Measurements from ENCODE around the gene PLEKHA4. TPM values are rescaled to one million over a fixed set of nuclear protein-coding genes. Genes with fewer than 3 reads are reported as not detected.

The PLEKHA4 gene
- total RNA-seq, 1 experiment from 2014 or later: not detected

GRCh38 chr19:48821633-48822032, 46.8 kb downstream of the PLEKHA4 start:
- Histone ChIP-seq H3K9me2 (replicated peaks; ENCODE audit: insufficient read depth, low read length) (no peaks in the 10 kb centered on the region; the same call in 1 of the 2 replicates), H3K27ac (ENCODE audit: low read length) (no peak overlapping the region), H3K4me3 (ENCODE audit: low read length) (no peak overlapping the region), H4K20me1 (ENCODE audit: insufficient read depth, low read depth, low read length) (no peaks in the 10 kb centered on the region), H3K9ac (ENCODE audit: low read length) (no peak overlapping the region), H3K79me2 (ENCODE audit: low read length) (no peaks in the 10 kb centered on the region), H3K27me3 (ENCODE audit: low read length) (no peaks in the 10 kb centered on the region), H2AFZ (ENCODE audit: low read length) (no peak overlapping the region), H3K4me2 (ENCODE audit: low read depth, low read length, poor library complexity, severe bottlenecking) (no peak overlapping the region), H3K36me3 (ENCODE audit: insufficient read depth, low read length) (no peaks in the 10 kb centered on the region), H3K9me3 (ENCODE audit: low read length) (no peaks in the 10 kb centered on the region; the same call in 1 of the 2 replicates), H3K4me1 (ENCODE audit: low read length) (no peaks in the 10 kb centered on the region)
- DNase-seq: no peak

DNA sequence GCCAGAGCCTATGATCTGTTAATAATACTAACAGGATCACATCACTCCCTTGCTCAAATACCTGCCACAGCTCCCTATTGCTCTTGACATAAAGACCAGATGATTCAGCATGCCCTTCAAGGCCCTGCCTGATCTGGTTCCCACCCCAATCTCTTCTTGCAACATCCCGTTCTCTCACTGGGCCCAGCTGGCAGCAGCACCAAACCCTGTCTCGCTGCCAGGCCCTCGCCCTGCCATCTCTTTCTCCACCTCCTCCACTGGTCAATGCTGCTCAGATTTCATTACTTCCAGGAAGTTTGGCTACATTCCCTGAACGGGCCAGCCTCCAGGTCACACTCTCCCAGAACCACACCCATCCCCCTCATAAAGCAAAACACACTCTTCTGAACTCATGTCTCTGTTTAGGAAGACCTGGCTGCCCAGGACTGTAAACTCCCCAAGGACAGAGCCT, 49.0 kb downstream of the PLEKHA4 start:
- Histone ChIP-seq H3K36me3 (ENCODE audit: insufficient read depth, low read length) (no peaks in the 10 kb centered on the region), H4K20me1 (ENCODE audit: insufficient read depth, low read depth, low read length) (no peaks in the 10 kb centered on the region), H2AFZ (ENCODE audit: low read length) (no peak overlapping the region), H3K27ac (ENCODE audit: low read length) (no peak overlapping the region), H3K4me2 (ENCODE audit: low read depth, low read length, poor library complexity, severe bottlenecking) (no peak overlapping the region), H3K9me2 (replicated peaks; ENCODE audit: insufficient read depth, low read length) (no peaks in the 10 kb centered on the region; the same call in 1 of the 2 replicates), H3K79me2 (ENCODE audit: low read length) (no peaks in the 10 kb centered on the region), H3K4me1 (ENCODE audit: low read length) (no peaks in the 10 kb centered on the region), H3K27me3 (ENCODE audit: low read length) (no peaks in the 10 kb centered on the region), H3K4me3 (ENCODE audit: low read length) (no peak overlapping the region), H3K9me3 (ENCODE audit: low read length) (no peaks in the 10 kb centered on the region; the same call in 1 of the 2 replicates), H3K9ac (ENCODE audit: low read length) (no peak overlapping the region)
- DNase-seq: no peak

GRCh38 chr19:48818234-48818820, 50.1 kb downstream of the PLEKHA4 start:
- H3K27ac ChIP-seq (ENCODE audit: low read length): no peak overlapping the region
- H3K36me3 ChIP-seq (ENCODE audit: insufficient read depth, low read length): no peaks in the 10 kb centered on the region
- H3K9me2 ChIP-seq (replicated peaks; ENCODE audit: insufficient read depth, low read length): no peaks in the 10 kb centered on the region; the same call in 1 of the 2 replicates
- no peak overlapping the region for H3K4me3 ChIP-seq (ENCODE audit: low read length)
- no peaks in the 10 kb centered on the region for H3K4me1 ChIP-seq (ENCODE audit: low read length)
- H3K4me2 ChIP-seq (ENCODE audit: low read depth, low read length, poor library complexity, severe bottlenecking): no peak overlapping the region
- no peak for DNase-seq
- no peaks in the 10 kb centered on the region; the same call in 1 of the 2 replicates for H3K9me3 ChIP-seq (ENCODE audit: low read length)
- H4K20me1 ChIP-seq (ENCODE audit: insufficient read depth, low read depth, low read length): no peaks in the 10 kb centered on the region
- no peak overlapping the region for H3K9ac ChIP-seq (ENCODE audit: low read length)
- H3K79me2 ChIP-seq (ENCODE audit: low read length): no peaks in the 10 kb centered on the region
- no peaks in the 10 kb centered on the region for H3K27me3 ChIP-seq (ENCODE audit: low read length)
- H2AFZ ChIP-seq (ENCODE audit: low read length): no peak overlapping the region

GRCh38 chr19:48817585-48818124, 50.8 kb downstream of the PLEKHA4 start:
- Histone ChIP-seq H3K4me1 (ENCODE audit: low read length) (peaks cover 2% of the 10 kb centered on the region), H3K79me2 (ENCODE audit: low read length) (no peaks in the 10 kb centered on the region), H3K9me3 (ENCODE audit: low read length) (no peaks in the 10 kb centered on the region; the same call in 1 of the 2 replicates), H3K9me2 (replicated peaks; ENCODE audit: insufficient read depth, low read length) (no peaks in the 10 kb centered on the region; the same call in 1 of the 2 replicates), H4K20me1 (ENCODE audit: insufficient read depth, low read depth, low read length) (no peaks in the 10 kb centered on the region), H3K36me3 (ENCODE audit: insufficient read depth, low read length) (no peaks in the 10 kb centered on the region), H2AFZ (ENCODE audit: low read length) (no peak overlapping the region), H3K27ac (ENCODE audit: low read length) (no peak overlapping the region), H3K9ac (ENCODE audit: low read length) (no peak overlapping the region), H3K4me2 (ENCODE audit: low read depth, low read length, poor library complexity, severe bottlenecking) (no peak overlapping the region), H3K4me3 (ENCODE audit: low read length) (no peak overlapping the region), H3K27me3 (ENCODE audit: low read length) (no peaks in the 10 kb centered on the region)
- DNase-seq: no peak

- Histone ChIP-seq H3K9ac (ENCODE audit: low read length) (no peak overlapping the region), H3K36me3 (ENCODE audit: insufficient read depth, low read length) (no peaks in the 10 kb centered on the region), H2AFZ (ENCODE audit: low read length) (no peak overlapping the region), H4K20me1 (ENCODE audit: insufficient read depth, low read depth, low read length) (no peaks in the 10 kb centered on the region), H3K4me3 (ENCODE audit: low read length) (no peak overlapping the region), H3K9me2 (replicated peaks; ENCODE audit: insufficient read depth, low read length) (no peaks in the 10 kb centered on the region), H3K79me2 (ENCODE audit: low read length) (no peaks in the 10 kb centered on the region), H3K27ac (ENCODE audit: low read length) (no peak overlapping the region), H3K4me1 (ENCODE audit: low read length) (peaks cover 12% of the 10 kb centered on the region), H3K27me3 (ENCODE audit: low read length) (no peaks in the 10 kb centered on the region), H3K9me3 (ENCODE audit: low read length) (no peaks in the 10 kb centered on the region), H3K4me2 (ENCODE audit: low read depth, low read length, poor library complexity, severe bottlenecking) (no peak overlapping the region)
- DNase-seq: no peak
These were observed 52.4 kb downstream of the PLEKHA4 start for GRCh38 chr19:48815870-48816501.

DNA sequence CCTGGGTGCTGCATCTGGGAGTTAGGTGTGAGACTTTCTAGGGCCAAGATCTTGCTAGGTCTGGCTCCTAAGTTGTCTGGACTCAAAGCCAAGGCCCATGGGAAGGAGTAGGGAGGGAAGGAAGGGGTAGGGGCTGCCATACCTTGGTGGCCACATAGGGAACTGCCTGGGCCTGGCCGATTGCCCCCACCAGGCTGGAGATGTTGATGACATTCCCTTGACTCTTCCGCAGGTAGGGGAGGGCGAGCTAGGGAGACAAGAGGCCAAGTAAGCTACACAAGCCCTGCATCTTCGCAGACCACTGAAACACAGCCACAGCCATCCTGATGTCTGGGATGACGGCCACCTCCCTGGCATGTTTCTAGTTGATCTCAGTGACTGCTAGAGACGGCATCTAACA, 53.5 kb downstream of the PLEKHA4 start:
- H3K9me3 ChIP-seq (ENCODE audit: low read length): no peaks in the 10 kb centered on the region
- DNase-seq: no peak
- H4K20me1 ChIP-seq (ENCODE audit: insufficient read depth, low read depth, low read length): no peaks in the 10 kb centered on the region
- H3K79me2 ChIP-seq (ENCODE audit: low read length): peaks cover 9% of the 10 kb centered on the region
- H3K27me3 ChIP-seq (ENCODE audit: low read length): no peaks in the 10 kb centered on the region
- H3K4me1 ChIP-seq (ENCODE audit: low read length): peaks cover 15% of the 10 kb centered on the region
- H3K9ac ChIP-seq (ENCODE audit: low read length): no peak overlapping the region
- no peak overlapping the region for H3K4me2 ChIP-seq (ENCODE audit: low read depth, low read length, poor library complexity, severe bottlenecking)
- H2AFZ ChIP-seq (ENCODE audit: low read length): no peak overlapping the region
- H3K4me3 ChIP-seq (ENCODE audit: low read length): no peak overlapping the region
- no peaks in the 10 kb centered on the region for H3K36me3 ChIP-seq (ENCODE audit: insufficient read depth, low read length)
- H3K27ac ChIP-seq (ENCODE audit: low read length): no peak overlapping the region
- H3K9me2 ChIP-seq (replicated peaks; ENCODE audit: insufficient read depth, low read length): no peaks in the 10 kb centered on the region

GRCh38 chr19:48813123-48813913, 55.1 kb downstream of the PLEKHA4 start:
- H3K4me2 ChIP-seq (ENCODE audit: low read depth, low read length, poor library complexity, severe bottlenecking): no peak overlapping the region
- H2AFZ ChIP-seq (ENCODE audit: low read length): no peak overlapping the region
- peaks cover 24% of the 10 kb centered on the region for H3K4me1 ChIP-seq (ENCODE audit: low read length)
- peak; percentile 64 for DNase-seq
- no peaks in the 10 kb centered on the region for H3K36me3 ChIP-seq (ENCODE audit: insufficient read depth, low read length)
- H3K9me2 ChIP-seq (replicated peaks; ENCODE audit: insufficient read depth, low read length): no peaks in the 10 kb centered on the region
- H3K9me3 ChIP-seq (ENCODE audit: low read length): no peaks in the 10 kb centered on the region
- peaks cover 24% of the 10 kb centered on the region for H3K79me2 ChIP-seq (ENCODE audit: low read length)
- no peaks in the 10 kb centered on the region for H3K27me3 ChIP-seq (ENCODE audit: low read length)
- no peak overlapping the region for H3K27ac ChIP-seq (ENCODE audit: low read length)
- H3K9ac ChIP-seq (ENCODE audit: low read length): no peak overlapping the region
- no peaks in the 10 kb centered on the region for H4K20me1 ChIP-seq (ENCODE audit: insufficient read depth, low read depth, low read length)
- H3K4me3 ChIP-seq (ENCODE audit: low read length): no peak overlapping the region

All from Karpas-422 (cell line).